ENCODE data around the gene EHMT1.

The EHMT1 gene

GRCh38 chr9:137784046-137784445, 165.2 kb downstream of the EHMT1 start:
- H3K14ac ChIP-seq (ENCODE audit: low read length in 2 of 2): no peak overlapping the region
- H3K9ac ChIP-seq (ENCODE audit: low read length): no peak overlapping the region
- H3K4me3 ChIP-seq (ENCODE audit: insufficient read depth in 1 of 2, low read depth in 1 of 2, low read length in 2 of 2): no peak overlapping the region
- WGBS: 93% methylated on average over 12 of the region's 12 CpGs
- H3K18ac ChIP-seq (ENCODE audit: low read depth in 1 of 2, low read length in 2 of 2): no peak overlapping the region
- DNase-seq: no peak
- H2BK120ac ChIP-seq (ENCODE audit: low read depth, low read length): no peak overlapping the region
- H4K8ac ChIP-seq (ENCODE audit: low read length): no peak overlapping the region
- no peak overlapping the region for H2BK5ac ChIP-seq (ENCODE audit: low read depth, low read length, poor library complexity, severe bottlenecking)
- peaks cover 46 to 79% of the 10 kb centered on the region in 2 experiments for H3K36me3 ChIP-seq (ENCODE audit: control insufficient read depth in 1 of 2, insufficient read depth in 2 of 2, low read depth in 1 of 2, low read length in 2 of 2)
- H2BK15ac ChIP-seq (ENCODE audit: low read depth, poor library complexity, severe bottlenecking): no peak overlapping the region
- H3K4me1 ChIP-seq (ENCODE audit: control insufficient read depth, insufficient read depth, low read depth, low read length): peaks cover 15% of the 10 kb centered on the region
- no peak overlapping the region for H4K91ac ChIP-seq (ENCODE audit: low read length)
- H3K4ac ChIP-seq (ENCODE audit: low read depth in 1 of 2, low read length in 2 of 2): no peak overlapping the region
- H3K9me3 ChIP-seq (ENCODE audit: control insufficient read depth, low read length): no peaks in the 10 kb centered on the region
- no peak overlapping the region for H3K4me2 ChIP-seq (ENCODE audit: low read length, poor library complexity, severe bottlenecking)
- H3K27me3 ChIP-seq (ENCODE audit: control insufficient read depth in 1 of 2, insufficient read depth in 1 of 2, low read length in 2 of 2): no peaks in the 10 kb centered on the region
- H2AFZ ChIP-seq (ENCODE audit: low read depth, low read length): no peak overlapping the region
- no peak overlapping the region for H2AK5ac ChIP-seq (ENCODE audit: low read length, severe bottlenecking)
- no peak overlapping the region for H3K27ac ChIP-seq (ENCODE audit: low read length, poor library complexity, severe bottlenecking)
- no peak overlapping the region for H3K23ac ChIP-seq (ENCODE audit: low read length in 2 of 2)
- peaks cover 62% of the 10 kb centered on the region for H3K79me1 ChIP-seq (replicated peaks; ENCODE audit: low read length, poor library complexity, severe bottlenecking)
- H2BK12ac ChIP-seq (ENCODE audit: low read length in 2 of 2): no peak overlapping the region

GRCh38 chr9:137784641-137785513, 166.1 kb downstream of the EHMT1 start:
- WGBS: 86% methylated on average over 20 of the region's 20 CpGs
- H2AFZ ChIP-seq (ENCODE audit: low read depth, low read length): no peak overlapping the region
- H2BK15ac ChIP-seq (ENCODE audit: low read depth, poor library complexity, severe bottlenecking): no peak overlapping the region
- H2BK120ac ChIP-seq (ENCODE audit: low read depth, low read length): no peak overlapping the region
- H3K14ac ChIP-seq (ENCODE audit: low read length in 2 of 2): no peak overlapping the region
- no peak overlapping the region for H3K4ac ChIP-seq (ENCODE audit: low read depth in 1 of 2, low read length in 2 of 2)
- peaks cover 38 to 77% of the 10 kb centered on the region in 2 experiments for H3K36me3 ChIP-seq (ENCODE audit: control insufficient read depth in 1 of 2, insufficient read depth in 2 of 2, low read depth in 1 of 2, low read length in 2 of 2)
- no peak overlapping the region for H4K91ac ChIP-seq (ENCODE audit: low read length)
- H3K23ac ChIP-seq (ENCODE audit: low read length in 2 of 2): no peak overlapping the region
- H3K27me3 ChIP-seq (ENCODE audit: control insufficient read depth in 1 of 2, insufficient read depth in 1 of 2, low read length in 2 of 2): no peaks in the 10 kb centered on the region
- H3K4me1 ChIP-seq (ENCODE audit: control insufficient read depth, insufficient read depth, low read depth, low read length): peaks cover 17% of the 10 kb centered on the region
- no peak overlapping the region for H3K4me2 ChIP-seq (ENCODE audit: low read length, poor library complexity, severe bottlenecking)
- no peak overlapping the region for H2BK12ac ChIP-seq (ENCODE audit: low read length in 2 of 2)
- H4K8ac ChIP-seq (ENCODE audit: low read length): no peak overlapping the region
- H3K18ac ChIP-seq (ENCODE audit: low read depth in 1 of 2, low read length in 2 of 2): no peak overlapping the region
- H3K9ac ChIP-seq (ENCODE audit: low read length): no peak overlapping the region
- H2AK5ac ChIP-seq (ENCODE audit: low read length, severe bottlenecking): no peak overlapping the region
- no peak for DNase-seq
- no peaks in the 10 kb centered on the region for H3K9me3 ChIP-seq (ENCODE audit: control insufficient read depth, low read length)
- H3K4me3 ChIP-seq (ENCODE audit: insufficient read depth in 1 of 2, low read depth in 1 of 2, low read length in 2 of 2): no peak overlapping the region
- peaks cover 61% of the 10 kb centered on the region for H3K79me1 ChIP-seq (replicated peaks; ENCODE audit: low read length, poor library complexity, severe bottlenecking)
- no peak overlapping the region for H2BK5ac ChIP-seq (ENCODE audit: low read depth, low read length, poor library complexity, severe bottlenecking)
- H3K27ac ChIP-seq (ENCODE audit: low read length, poor library complexity, severe bottlenecking): no peak overlapping the region

DNA sequence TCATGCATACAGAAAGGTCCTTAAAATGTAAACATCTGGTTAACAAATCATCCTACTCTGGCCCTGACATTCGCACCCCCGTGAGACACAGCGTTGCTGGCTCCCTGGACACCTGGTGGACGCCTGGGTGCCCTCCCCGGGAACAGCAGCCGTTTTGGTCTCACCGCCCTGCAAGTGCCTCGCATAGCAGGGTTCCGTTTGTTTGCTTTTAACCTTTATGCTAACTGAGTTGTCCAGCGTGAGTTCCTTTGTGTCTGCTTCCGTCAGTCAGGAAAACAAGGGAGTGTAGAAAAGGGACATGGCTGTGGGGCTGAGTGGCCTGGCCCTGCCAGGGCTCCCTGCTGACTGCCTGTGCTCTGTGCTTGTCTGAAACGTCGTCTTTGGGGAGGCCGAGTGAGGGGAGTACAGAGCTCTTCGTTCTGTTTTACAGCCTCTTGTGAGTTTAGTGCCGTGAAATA, 166.9 kb downstream of the EHMT1 start:
- Histone ChIP-seq H3K27me3 (ENCODE audit: control insufficient read depth in 1 of 2, insufficient read depth in 1 of 2, low read length in 2 of 2) (no peaks in the 10 kb centered on the region), H2AK5ac (ENCODE audit: low read length, severe bottlenecking) (peak overlapping the region; percentile 48), H3K18ac (ENCODE audit: low read depth in 1 of 2, low read length in 2 of 2) (no peak overlapping the region), H3K36me3 (ENCODE audit: control insufficient read depth in 1 of 2, insufficient read depth in 2 of 2, low read depth in 1 of 2, low read length in 2 of 2) (peaks cover 37 to 76% of the 10 kb centered on the region in 2 experiments), H3K4me3 (ENCODE audit: insufficient read depth in 1 of 2, low read depth in 1 of 2, low read length in 2 of 2) (no peak overlapping the region), H2BK120ac (ENCODE audit: low read depth, low read length) (no peak overlapping the region), H3K9me3 (ENCODE audit: control insufficient read depth, low read length) (no peaks in the 10 kb centered on the region), H4K91ac (ENCODE audit: low read length) (no peak overlapping the region), H4K8ac (ENCODE audit: low read length) (no peak overlapping the region), H3K4ac (ENCODE audit: low read depth in 1 of 2, low read length in 2 of 2) (peak overlapping the region in 1 of 2 experiments; percentile 47), H2BK12ac (ENCODE audit: low read length in 2 of 2) (no peak overlapping the region), H3K14ac (ENCODE audit: low read length in 2 of 2) (no peak overlapping the region), H3K27ac (ENCODE audit: low read length, poor library complexity, severe bottlenecking) (peak overlapping the region; percentile 7), H2BK5ac (ENCODE audit: low read depth, low read length, poor library complexity, severe bottlenecking) (no peak overlapping the region), H3K23ac (ENCODE audit: low read length in 2 of 2) (peak overlapping the region in 1 of 2 experiments; percentile 60), H2BK15ac (ENCODE audit: low read depth, poor library complexity, severe bottlenecking) (no peak overlapping the region), H3K4me2 (ENCODE audit: low read length, poor library complexity, severe bottlenecking) (no peak overlapping the region), H3K9ac (ENCODE audit: low read length) (peak overlapping the region; percentile 48), H3K4me1 (ENCODE audit: control insufficient read depth, insufficient read depth, low read depth, low read length) (peaks cover 17% of the 10 kb centered on the region), H3K79me1 (replicated peaks; ENCODE audit: low read length, poor library complexity, severe bottlenecking) (peaks cover 65% of the 10 kb centered on the region), H2AFZ (ENCODE audit: low read depth, low read length) (no peak overlapping the region)
- WGBS: 67% methylated on average over 16 of the region's 16 CpGs
- no peak for DNase-seq

DNA sequence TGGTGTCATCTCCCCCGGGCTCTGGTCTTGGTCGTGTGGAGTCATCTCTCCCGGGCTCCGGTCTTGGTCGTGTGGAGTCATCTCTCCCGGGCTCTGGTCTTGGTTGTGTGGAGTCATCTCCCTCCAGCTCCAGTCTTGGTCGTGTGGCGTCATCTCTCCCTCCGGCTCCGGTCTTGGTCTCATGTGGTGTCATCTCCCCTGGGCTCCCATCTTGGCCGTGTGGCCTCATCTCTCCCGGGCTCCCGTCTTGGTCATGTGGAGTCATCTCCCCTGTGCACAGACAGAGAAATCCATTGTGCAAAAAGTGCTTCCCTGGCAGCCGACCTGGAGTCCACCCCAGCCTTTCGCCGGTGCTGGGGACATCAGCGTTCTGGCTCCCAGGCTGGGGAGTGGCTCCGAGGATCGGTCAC, 167.7 kb downstream of the EHMT1 start:
- Histone ChIP-seq H3K4me1 (ENCODE audit: control insufficient read depth, insufficient read depth, low read depth, low read length) (peaks cover 17% of the 10 kb centered on the region), H3K9me3 (ENCODE audit: control insufficient read depth, low read length) (no peaks in the 10 kb centered on the region), H2AFZ (ENCODE audit: low read depth, low read length) (no peak overlapping the region), H3K14ac (ENCODE audit: low read length in 2 of 2) (no peak overlapping the region), H3K18ac (ENCODE audit: low read depth in 1 of 2, low read length in 2 of 2) (no peak overlapping the region), H2BK5ac (ENCODE audit: low read depth, low read length, poor library complexity, severe bottlenecking) (no peak overlapping the region), H3K36me3 (ENCODE audit: control insufficient read depth in 1 of 2, insufficient read depth in 2 of 2, low read depth in 1 of 2, low read length in 2 of 2) (peaks cover 40 to 76% of the 10 kb centered on the region in 2 experiments), H2AK5ac (ENCODE audit: low read length, severe bottlenecking) (no peak overlapping the region), H2BK12ac (ENCODE audit: low read length in 2 of 2) (no peak overlapping the region), H3K4me3 (ENCODE audit: insufficient read depth in 1 of 2, low read depth in 1 of 2, low read length in 2 of 2) (no peak overlapping the region), H2BK120ac (ENCODE audit: low read depth, low read length) (no peak overlapping the region), H3K9ac (ENCODE audit: low read length) (peak overlapping the region; percentile 48), H3K27me3 (ENCODE audit: control insufficient read depth in 1 of 2, insufficient read depth in 1 of 2, low read length in 2 of 2) (no peaks in the 10 kb centered on the region), H3K27ac (ENCODE audit: low read length, poor library complexity, severe bottlenecking) (no peak overlapping the region), H3K23ac (ENCODE audit: low read length in 2 of 2) (no peak overlapping the region), H3K4me2 (ENCODE audit: low read length, poor library complexity, severe bottlenecking) (no peak overlapping the region), H3K79me1 (replicated peaks; ENCODE audit: low read length, poor library complexity, severe bottlenecking) (peaks cover 69% of the 10 kb centered on the region), H2BK15ac (ENCODE audit: low read depth, poor library complexity, severe bottlenecking) (no peak overlapping the region), H4K8ac (ENCODE audit: low read length) (no peak overlapping the region), H3K4ac (ENCODE audit: low read depth in 1 of 2, low read length in 2 of 2) (no peak overlapping the region), H4K91ac (ENCODE audit: low read length) (no peak overlapping the region)
- no peak for DNase-seq
- 91% methylated on average over 19 of the region's 19 CpGs for WGBS
